K562 (cell line): ENCODE measurements around the gene DAGLA. TPM values are rescaled to one million over a fixed set of nuclear protein-coding genes. Genes with fewer than 3 reads are reported as not detected.
A peak's percentile ranks its signal among the peaks of the same experiment; 100 is the strongest.

Experiments
- ARID3A ChIP-seq: IDR thresholded peaks from 2 replicates; pipeline ENCODE4 v1.6.1; 2012; ENCODE audit warnings: low read depth, low read length, improper control_type of control experiment, borderline replicate concordance
- ATF1 ChIP-seq, 2 experiments: fragments of 450-650 bp in 1 of 2; IDR thresholded peaks; 2 replicates each; pipeline ENCODE4 v1.6.1; 2016; ENCODE audit warnings: missing compliant biosample characterization in 1 of 2, missing genetic modification characterization in 1 of 2
- CBX2 ChIP-seq: fragments of 200-600 bp; sonication (generic); IDR thresholded peaks from one replicate; pipeline ENCODE4 v1.6.1; 2012; ENCODE audit warnings: mild to moderate bottlenecking, low read length, inconsistent platforms; ENCODE audit not compliant: insufficient read depth, poor library complexity, severe bottlenecking
- EGR1 ChIP-seq: fragments of 450-650 bp; conservative IDR thresholded peaks from 2 replicates; pipeline ENCODE4 v1.6.1; 2017; ENCODE audit warnings: mild to moderate bottlenecking
- FIP1L1 ChIP-seq: fragments of 200-400 bp; formaldehyde crosslinking; IDR thresholded peaks from 2 replicates; pipeline ENCODE4 v1.6.1; 2018; ENCODE audit warnings: mild to moderate bottlenecking, low read depth, low read length; ENCODE audit not compliant: poor library complexity, severe bottlenecking
- HNRNPH1 ChIP-seq: fragments of 200-400 bp; formaldehyde crosslinking; optimal IDR thresholded peaks from 2 replicates; pipeline ENCODE3; 2017; ENCODE audit warnings: low read depth, mild to moderate bottlenecking, low read length, moderate library complexity
- NFRKB ChIP-seq: fragments of 450-650 bp; IDR thresholded peaks from 2 replicates; pipeline ENCODE4 v1.6.1; 2016; ENCODE audit warnings: low read depth
- NUFIP1 ChIP-seq: fragments of 450-650 bp; IDR thresholded peaks from 2 replicates; pipeline ENCODE4 v1.6.1; 2018; ENCODE audit not compliant: partially characterized antibody
- OTX1 ChIP-seq: fragments of 450-650 bp; formaldehyde crosslinking; IDR thresholded peaks from 2 replicates; pipeline ENCODE4 v1.4.0; 2022; ENCODE audit warnings: mild to moderate bottlenecking
- PKNOX1 ChIP-seq: fragments of 450-650 bp; IDR thresholded peaks from 2 replicates; pipeline ENCODE4 v1.6.1; 2016
- PTBP1 ChIP-seq: fragments of 200-400 bp; formaldehyde crosslinking; IDR thresholded peaks from 2 replicates; pipeline ENCODE4 v1.6.1; 2017; ENCODE audit warnings: low read depth, low read length
- TFAM ChIP-seq: fragments of 250-450 bp; sonication (Bioruptor Pico); conservative IDR thresholded peaks from 2 replicates; pipeline ENCODE4 v1.5.0; 2021; ENCODE audit warnings: mild to moderate bottlenecking, moderate library complexity
- TOE1 ChIP-seq, 2 experiments: fragments of 450-650 bp in 1 of 2; sonication (generic) in 1 of 2; formaldehyde crosslinking in 1 of 2; IDR thresholded peaks; 2 replicates each; pipeline versions ENCODE4 v1.7.1 to v1.8.0; 2016 to 2022; ENCODE audit warnings: borderline replicate concordance in 2 of 2, mild to moderate bottlenecking in 2 of 2, antibody characterized with exemption in 1 of 2, inconsistent platforms in 1 of 2, low read depth in 1 of 2, missing genetic modification reagents in 1 of 2, moderate library complexity in 1 of 2
- ZBTB7A ChIP-seq: IDR thresholded peaks from 2 replicates; pipeline ENCODE4 v1.6.1; 2011; ENCODE audit warnings: low read depth, mild to moderate bottlenecking, low read length, moderate library complexity, borderline replicate concordance; ENCODE audit not compliant: control insufficient read depth
- polyA plus RNA-seq, 8 experiments: library from polyadenylated mRNA; depleted of rRNA in 4 of 8; stranded (reverse) in 5 of 8; unstranded in 3 of 8; fragments of >200 nt; fragmentation: Nextera tagmentation in 2 of 8; fragmentation: Illumina TruSeq in 1 of 8; extraction: Ambion mirVana in 2 of 8; extraction: Trizol in 1 of 8; gene quantifications; 2 replicates each; pipeline versions ENCODE4 v1.2.1 to v1.2.3, GENCODE V29; 2011 to 2014; ENCODE audit warnings: inconsistent platforms in 1 of 8, missing spikeins in 1 of 8
- total RNA-seq, 7 experiments: library from RNA; depleted of rRNA in 6 of 7; stranded (reverse); fragments of >200 nt in 6 of 7; fragmentation: Illumina TruSeq in 2 of 7; extraction: Trizol in 2 of 7; gene quantifications; 2 replicates each; pipeline versions ENCODE4 v1.2.1 to v1.2.3, GENCODE V29; 2011 to 2021; ENCODE audit warnings: low replicate concordance in 1 of 7
- TF ChIP-seq, protein P1 (sequence below): sonication (generic); formaldehyde crosslinking; IDR thresholded peaks from 2 replicates; pipeline ENCODE4 v1.4.0; 2020; ENCODE audit warnings: mild to moderate bottlenecking, missing genetic modification reagents
- TF ChIP-seq, protein P2 (sequence below): fragments of 250-450 bp; sonication (Bioruptor Pico); IDR thresholded peaks from 2 replicates; pipeline ENCODE4 v1.5.1; 2021; ENCODE audit warnings: mild to moderate bottlenecking
- TF ChIP-seq, protein P3 (sequence below): IDR thresholded peaks from 2 replicates; pipeline ENCODE4 v1.6.1; 2016; ENCODE audit warnings: missing genetic modification characterization, missing compliant biosample characterization

Gene DAGLA
- total and polyA plus RNA-seq, 9 of the 15 experiments (the other 6 are each of a cell fraction or from before 2014, with no cell fraction given), result 0.03 to 0.16 (median 0.04) TPM; not detected in 4

DNA sequence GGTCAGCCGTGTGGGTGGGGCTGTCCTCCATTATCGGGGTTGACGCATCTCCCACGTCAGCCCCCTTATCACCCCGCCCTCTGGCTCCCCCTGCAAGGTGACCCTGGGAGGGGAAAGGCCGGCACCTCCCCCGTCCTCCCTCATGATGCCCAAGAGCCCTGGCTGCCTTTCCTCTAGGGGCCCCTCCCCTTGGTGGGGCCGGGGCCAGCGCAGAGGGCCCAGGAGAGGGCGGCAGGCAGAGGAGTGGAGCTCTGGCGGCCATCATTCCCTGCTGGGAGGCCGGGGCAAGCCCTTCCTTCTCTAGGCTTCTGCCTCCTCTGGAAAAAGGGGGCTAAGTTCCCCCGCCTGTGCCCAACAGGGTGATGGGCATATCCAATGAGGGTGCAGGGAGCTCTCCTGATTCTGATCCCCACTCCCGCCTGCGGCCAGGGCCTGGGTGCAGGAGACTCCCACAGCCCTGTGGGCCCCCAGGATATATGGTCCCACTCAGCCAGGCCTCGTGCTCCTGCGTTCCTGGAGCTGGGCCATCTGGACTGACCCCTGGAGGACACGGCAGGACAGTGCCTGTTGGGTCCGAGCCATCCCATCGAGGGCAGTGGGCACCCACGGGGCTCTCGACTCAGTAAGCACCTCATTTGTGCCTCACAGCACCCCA lies 84.5 kb downstream of the DAGLA start (continued):
- TF ChIP-seq ATF1 (CRISPR knock-in tag; IDR thresholded peaks at IDR 0.05) (no peak), ATF1 (tag; IDR thresholded peaks at IDR 0.05) (peak; percentile 86), EGR1 (peak; percentile 34; the same call in 1 of the 2 replicates), PTBP1 (no peak), CBX2 (no peak), ZBTB7A (peak; percentile 69; the same call in 1 of the 2 replicates), FIP1L1 (no peak), NFRKB (no peak), ARID3A (no peak), NUFIP1 (no peak), TOE1 (IDR thresholded peaks at IDR 0.05; ENCODE audit: borderline replicate concordance) (0 out of 2 replicates have a peak, but pooled peaks have one; percentile 16), TOE1 (CRISPR knock-in tag; IDR thresholded peaks at IDR 0.05; ENCODE audit: borderline replicate concordance, low read depth) (no peak), OTX1 (CRISPR knock-in tag) (no peak), HNRNPH1 (no peak), TFAM (no peak), PKNOX1 (0 out of 2 replicates have a peak, but pooled peaks have one; percentile 18)
- TF ChIP-seq, protein P1, sequence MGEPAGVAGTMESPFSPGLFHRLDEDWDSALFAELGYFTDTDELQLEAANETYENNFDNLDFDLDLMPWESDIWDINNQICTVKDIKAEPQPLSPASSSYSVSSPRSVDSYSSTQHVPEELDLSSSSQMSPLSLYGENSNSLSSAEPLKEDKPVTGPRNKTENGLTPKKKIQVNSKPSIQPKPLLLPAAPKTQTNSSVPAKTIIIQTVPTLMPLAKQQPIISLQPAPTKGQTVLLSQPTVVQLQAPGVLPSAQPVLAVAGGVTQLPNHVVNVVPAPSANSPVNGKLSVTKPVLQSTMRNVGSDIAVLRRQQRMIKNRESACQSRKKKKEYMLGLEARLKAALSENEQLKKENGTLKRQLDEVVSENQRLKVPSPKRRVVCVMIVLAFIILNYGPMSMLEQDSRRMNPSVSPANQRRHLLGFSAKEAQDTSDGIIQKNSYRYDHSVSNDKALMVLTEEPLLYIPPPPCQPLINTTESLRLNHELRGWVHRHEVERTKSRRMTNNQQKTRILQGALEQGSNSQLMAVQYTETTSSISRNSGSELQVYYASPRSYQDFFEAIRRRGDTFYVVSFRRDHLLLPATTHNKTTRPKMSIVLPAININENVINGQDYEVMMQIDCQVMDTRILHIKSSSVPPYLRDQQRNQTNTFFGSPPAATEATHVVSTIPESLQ (CRISPR knock-in tag), result no peak
- TF ChIP-seq, protein P2, sequence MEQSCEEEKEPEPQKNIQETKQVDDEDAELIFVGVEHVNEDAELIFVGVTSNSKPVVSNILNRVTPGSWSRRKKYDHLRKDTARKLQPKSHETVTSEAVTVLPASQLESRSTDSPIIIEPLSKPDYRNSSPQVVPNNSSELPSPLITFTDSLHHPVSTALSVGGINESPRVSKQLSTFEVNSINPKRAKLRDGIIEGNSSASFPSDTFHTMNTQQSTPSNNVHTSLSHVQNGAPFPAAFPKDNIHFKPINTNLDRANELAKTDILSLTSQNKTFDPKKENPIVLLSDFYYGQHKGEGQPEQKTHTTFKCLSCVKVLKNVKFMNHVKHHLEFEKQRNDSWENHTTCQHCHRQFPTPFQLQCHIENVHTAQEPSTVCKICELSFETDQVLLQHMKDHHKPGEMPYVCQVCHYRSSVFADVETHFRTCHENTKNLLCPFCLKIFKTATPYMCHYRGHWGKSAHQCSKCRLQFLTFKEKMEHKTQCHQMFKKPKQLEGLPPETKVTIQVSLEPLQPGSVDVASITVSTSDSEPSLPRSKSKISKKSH (CRISPR knock-in tag), result no peak
- TF ChIP-seq, protein P3, sequence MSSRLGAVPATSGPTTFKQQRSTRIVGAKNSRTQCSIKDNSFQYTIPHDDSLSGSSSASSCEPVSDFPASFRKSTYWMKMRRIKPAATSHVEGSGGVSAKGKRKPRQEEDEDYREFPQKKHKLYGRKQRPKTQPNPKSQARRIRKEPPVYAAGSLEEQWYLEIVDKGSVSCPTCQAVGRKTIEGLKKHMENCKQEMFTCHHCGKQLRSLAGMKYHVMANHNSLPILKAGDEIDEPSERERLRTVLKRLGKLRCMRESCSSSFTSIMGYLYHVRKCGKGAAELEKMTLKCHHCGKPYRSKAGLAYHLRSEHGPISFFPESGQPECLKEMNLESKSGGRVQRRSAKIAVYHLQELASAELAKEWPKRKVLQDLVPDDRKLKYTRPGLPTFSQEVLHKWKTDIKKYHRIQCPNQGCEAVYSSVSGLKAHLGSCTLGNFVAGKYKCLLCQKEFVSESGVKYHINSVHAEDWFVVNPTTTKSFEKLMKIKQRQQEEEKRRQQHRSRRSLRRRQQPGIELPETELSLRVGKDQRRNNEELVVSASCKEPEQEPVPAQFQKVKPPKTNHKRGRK, result no peak
